K562 treated with DMSO at 1 percent for 48 hours (cell line): ENCODE results near the gene KRT222. TPM values are rescaled to one million over a fixed set of nuclear protein-coding genes. Genes with fewer than 3 reads are reported as not detected.

Experiments
- total RNA-seq: library from RNA; unstranded; fragments of 300-600 nt; gene quantifications from 2 replicates; pipeline ENCODE4 v1.2.3, GENCODE V29; 2022; ENCODE audit warnings: low replicate concordance; ENCODE audit errors: extremely low read depth

Gene KRT222
- not detected in 2 replicates for total RNA-seq

DNA sequence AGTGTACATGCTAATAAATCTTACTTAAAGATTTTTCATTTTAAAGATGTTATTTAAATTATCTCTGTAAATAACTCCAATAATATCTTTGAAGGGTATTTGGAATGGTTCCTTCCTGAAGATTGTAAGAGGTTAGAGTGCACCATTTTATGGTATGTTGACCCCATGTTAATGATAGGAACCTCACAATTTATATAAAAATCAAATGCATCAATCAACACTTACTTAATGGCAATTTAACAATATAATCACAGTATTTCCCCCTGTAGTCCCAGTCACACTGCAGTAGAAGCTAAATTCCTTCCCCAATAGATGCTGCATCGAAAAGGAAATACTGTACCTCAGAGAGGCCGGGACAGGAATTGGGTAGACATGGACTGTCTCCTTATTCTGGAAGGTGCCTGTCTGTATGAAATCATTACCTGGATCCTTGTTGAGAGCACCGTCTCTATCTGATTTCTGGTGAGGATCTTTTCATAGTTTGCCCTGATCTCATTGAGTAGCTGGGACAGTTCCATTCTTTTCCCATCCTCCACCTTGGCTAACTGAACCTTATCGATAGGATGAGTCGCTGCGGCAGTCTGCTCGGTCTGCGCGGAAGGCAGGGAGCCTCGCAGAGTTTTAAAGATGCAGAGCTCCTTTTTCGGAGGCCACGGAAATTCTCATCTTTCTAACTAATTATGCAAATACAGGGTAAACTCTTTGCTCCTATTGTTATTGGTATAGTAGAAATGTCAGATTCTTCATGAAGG lies at the start of gene KRT222:
TSS of gene KRT222 (minus strand) at position 596 of the 752 bp plus-strand sequence. CDS start at position 518, 78 bp downstream.

DNA sequence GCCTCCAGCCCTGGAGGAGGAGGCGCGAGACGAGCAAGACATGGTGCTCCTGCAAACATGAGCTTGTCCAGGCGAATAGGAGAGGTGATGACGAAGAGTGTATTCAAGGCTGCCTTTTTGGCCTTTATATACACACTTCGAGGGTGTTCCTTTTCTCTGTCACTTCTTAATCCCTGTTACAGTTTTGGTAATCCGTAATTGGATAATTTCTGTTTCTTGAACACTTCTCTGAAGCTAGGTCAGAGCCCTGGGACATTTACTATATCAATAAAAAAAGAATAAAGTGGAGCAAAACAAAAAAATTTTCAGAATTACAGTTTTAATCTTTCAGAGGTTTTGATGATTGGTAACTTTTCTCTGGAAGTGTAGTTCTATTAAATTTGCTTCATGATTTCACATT lies 38.7 kb upstream of the KRT222 start, which contains the start of gene KRT24:
TSS of gene KRT24 (minus strand) at position 101 of the 400 bp plus-strand sequence. CDS start at position 42, 59 bp downstream.

DNA sequence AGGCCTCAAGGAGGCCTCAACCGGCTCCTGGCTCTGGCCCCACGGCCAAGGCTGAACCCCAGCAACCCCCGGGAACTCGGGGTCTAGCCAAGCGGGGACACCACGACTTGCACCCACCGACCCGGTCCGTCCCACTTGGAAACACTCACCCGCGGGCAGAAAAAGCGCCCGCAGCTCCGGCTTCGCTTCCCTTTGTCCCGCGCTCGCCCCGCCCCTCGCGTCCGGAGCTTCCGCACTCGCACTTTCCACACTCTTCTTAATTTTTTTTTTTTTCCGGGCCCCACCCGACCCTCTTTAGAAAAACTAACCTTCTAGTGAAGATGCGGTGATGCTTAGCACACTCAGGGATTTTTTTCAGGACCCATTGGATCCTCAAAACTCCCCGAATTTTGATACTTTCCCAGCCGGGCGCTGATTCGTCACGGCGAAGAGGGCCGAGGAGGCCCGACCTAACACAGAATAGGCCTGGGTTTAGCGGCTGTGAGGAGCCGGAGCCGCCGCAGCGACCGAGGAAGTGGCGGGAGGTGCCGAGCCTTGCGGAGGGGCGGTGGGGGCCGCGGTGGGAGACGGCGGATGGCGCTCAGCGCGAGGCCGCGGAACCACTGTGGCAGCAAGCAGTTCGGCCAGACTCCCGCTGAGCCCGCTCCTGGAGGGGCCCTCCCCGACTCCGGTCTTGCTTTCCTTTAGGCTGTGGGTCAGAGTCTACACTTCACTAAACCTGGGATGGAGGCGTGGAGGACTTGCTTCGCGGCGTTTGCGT lies 17.2 kb downstream of the KRT222 start, which contains the start of gene SMARCE1:
TSS of gene SMARCE1 (minus strand) at position 195 of the 760 bp plus-strand sequence. CDS start 2,016 bp downstream, outside the sequence.

Other genes with a start within 250 kb of the KRT222 start
- gene TOP2A, start 247.3 kb downstream of the KRT222 start, total RNA-seq, result 1,142 TPM in 1 of 2 replicates, not detected in the other
- not detected in 2 replicates for gene IGFBP4, start 221.7 kb downstream of the KRT222 start, total RNA-seq
- gene TNS4, start 163.6 kb downstream of the KRT222 start, total RNA-seq, result not detected in 2 replicates
- gene CCR7, start 99.7 kb downstream of the KRT222 start, total RNA-seq, result not detected in 2 replicates
- gene SMARCE1, start 17.4 kb downstream of the KRT222 start, total RNA-seq, result not detected in 2 replicates
- not detected in 2 replicates for gene KRT24, start 38.6 kb upstream of the KRT222 start, total RNA-seq
- not detected in 2 replicates for gene KRT25, start 90.2 kb upstream of the KRT222 start, total RNA-seq
- not detected in 2 replicates for gene KRT26, start 107.0 kb upstream of the KRT222 start, total RNA-seq
- not detected in 2 replicates for gene KRT27, start 117.4 kb upstream of the KRT222 start, total RNA-seq
- not detected in 2 replicates for gene KRT28, start 134.8 kb upstream of the KRT222 start, total RNA-seq
- gene KRT10, start 157.4 kb upstream of the KRT222 start, total RNA-seq, result not detected in 2 replicates
- not detected in 2 replicates for gene KRT12, start 202.0 kb upstream of the KRT222 start, total RNA-seq
- not detected in 2 replicates for gene KRT20, start 220.1 kb upstream of the KRT222 start, total RNA-seq